GM12874 (cell line): ENCODE data around the gene SLC29A3.
A peak's percentile ranks its signal among the peaks of the same experiment; 100 is the strongest.

Source experiments
- TF ChIP-seq, protein P1 (sequence below): IDR thresholded peaks from 2 replicates; pipeline ENCODE4 v1.5.1; 2011; ENCODE audit warnings: low read depth, mild to moderate bottlenecking, control low read depth, low read length, moderate library complexity; ENCODE audit not compliant: insufficient read depth

The SLC29A3 gene

DNA sequence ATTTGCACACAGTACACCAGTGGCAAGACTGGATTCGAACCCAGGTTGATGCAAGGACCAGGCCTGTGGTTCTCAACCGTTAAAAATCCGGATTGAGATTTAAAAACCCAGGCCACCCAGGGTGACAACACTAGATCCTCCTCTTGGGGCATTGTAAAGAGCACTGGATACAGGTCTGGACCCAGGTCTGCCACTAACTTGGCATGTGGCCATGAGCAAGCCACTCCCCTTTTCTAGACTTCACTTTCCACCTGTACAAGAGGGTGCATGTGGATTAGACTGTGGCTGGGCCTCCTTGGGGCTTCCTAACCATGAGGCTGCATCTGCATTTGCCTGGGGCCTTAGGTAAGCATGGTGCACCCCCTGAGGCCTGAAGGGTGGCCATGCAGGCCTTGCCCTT, 21.7 kb upstream of the SLC29A3 start:
- TF ChIP-seq, protein P1, sequence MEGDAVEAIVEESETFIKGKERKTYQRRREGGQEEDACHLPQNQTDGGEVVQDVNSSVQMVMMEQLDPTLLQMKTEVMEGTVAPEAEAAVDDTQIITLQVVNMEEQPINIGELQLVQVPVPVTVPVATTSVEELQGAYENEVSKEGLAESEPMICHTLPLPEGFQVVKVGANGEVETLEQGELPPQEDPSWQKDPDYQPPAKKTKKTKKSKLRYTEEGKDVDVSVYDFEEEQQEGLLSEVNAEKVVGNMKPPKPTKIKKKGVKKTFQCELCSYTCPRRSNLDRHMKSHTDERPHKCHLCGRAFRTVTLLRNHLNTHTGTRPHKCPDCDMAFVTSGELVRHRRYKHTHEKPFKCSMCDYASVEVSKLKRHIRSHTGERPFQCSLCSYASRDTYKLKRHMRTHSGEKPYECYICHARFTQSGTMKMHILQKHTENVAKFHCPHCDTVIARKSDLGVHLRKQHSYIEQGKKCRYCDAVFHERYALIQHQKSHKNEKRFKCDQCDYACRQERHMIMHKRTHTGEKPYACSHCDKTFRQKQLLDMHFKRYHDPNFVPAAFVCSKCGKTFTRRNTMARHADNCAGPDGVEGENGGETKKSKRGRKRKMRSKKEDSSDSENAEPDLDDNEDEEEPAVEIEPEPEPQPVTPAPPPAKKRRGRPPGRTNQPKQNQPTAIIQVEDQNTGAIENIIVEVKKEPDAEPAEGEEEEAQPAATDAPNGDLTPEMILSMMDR = no peak

DNA sequence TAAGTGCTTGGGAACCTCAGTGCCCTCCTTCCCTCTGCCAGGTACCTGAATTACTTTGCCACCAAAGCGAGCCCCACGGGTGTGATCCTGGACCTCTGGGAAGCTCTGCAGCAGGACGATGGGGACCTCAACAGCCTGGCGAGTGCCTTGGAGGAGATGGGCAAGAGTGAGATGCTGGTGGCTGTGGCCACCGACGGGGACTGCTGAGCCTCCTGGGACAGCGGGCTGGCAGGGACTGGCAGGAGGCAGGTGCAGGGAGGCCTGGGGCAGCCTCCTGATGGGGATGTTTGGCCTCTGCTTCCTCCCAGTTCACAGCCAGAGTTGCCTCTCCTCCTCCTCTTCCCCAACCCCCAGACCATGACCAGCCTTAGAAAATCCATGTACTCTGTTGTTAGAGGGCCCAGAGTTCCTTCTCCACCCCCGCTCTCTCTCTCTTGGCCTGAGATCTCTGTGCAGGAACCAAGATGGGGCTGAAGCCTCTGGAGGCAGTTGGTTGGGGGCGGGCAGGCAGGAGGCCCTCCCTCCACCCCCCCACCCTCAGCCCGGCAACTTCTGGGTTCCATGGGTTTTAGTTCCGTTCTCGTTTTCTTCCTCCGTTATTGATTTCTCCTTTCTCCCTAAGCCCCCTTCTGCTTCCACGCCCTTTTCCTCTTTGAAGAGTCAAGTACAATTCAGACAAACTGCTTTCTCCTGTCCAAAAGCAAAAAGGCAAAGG, 19.8 kb upstream of the SLC29A3 start:
- TF ChIP-seq, protein P1 = no peak

- TF ChIP-seq, protein P1 = no peak
Measured at GRCh38 chr10:71300555-71301370, 18.3 kb upstream of the SLC29A3 start.

DNA sequence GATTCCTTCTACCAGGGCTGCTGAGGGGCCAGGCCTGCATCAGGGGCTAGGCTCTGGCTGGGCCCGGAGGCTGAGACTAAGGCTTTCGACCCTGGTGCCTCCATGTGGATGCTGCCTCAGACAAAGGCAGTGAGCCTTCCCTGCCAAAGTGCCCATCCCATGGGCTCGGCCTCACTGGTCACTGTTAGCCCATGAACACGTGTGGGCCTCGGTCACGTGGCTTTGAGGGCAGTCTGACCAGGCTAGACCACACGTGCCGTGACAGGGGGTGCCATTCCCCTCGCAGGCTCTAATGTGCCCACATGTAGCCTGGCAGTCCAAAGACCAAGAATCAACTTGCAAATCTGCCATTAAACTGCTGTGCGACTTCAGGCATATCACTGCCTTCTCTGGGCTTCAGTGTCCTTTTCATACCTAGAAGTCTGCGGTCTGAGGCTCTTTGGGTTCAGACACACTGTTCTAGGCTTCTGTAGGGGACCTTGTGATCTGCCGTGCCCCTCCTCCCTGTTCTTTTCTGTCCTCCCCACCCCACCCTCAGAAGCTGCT, 17.6 kb upstream of the SLC29A3 start:
- TF ChIP-seq, protein P1 = no peak

DNA sequence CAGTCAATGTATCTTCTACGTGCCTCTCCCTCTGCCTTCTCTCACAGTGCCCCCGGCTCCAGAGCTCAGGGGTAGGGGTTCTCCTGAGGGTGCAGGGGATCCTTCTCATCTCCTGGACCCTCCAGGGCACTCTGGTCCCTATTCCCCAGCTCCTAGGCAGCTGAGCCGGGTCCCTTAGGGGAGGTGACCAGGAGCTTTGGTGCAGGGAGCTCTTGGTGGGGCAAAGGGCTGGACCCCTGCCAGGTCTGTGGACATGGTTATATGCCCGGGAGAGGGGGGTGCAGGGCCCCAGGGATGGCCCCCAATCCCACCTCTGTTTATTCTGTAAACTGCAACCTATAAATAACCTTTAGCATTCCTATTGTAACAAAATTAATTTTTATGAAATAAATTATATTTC, 16.6 kb upstream of the SLC29A3 start:
- TF ChIP-seq, protein P1 = no peak

- TF ChIP-seq, protein P1 = peak; percentile 54
Measured at GRCh38 chr10:71302874-71303568, 16.0 kb upstream of the SLC29A3 start.

- TF ChIP-seq, protein P1 = no peak
Measured at GRCh38 chr10:71303569-71303907, 15.5 kb upstream of the SLC29A3 start.
